SIG-M5 (cell line): ENCODE measurements around the gene UBR1.
"Not testable (repeated sequence)": the region's sequence is repeated elsewhere in the genome, so short reads cannot be mapped to it uniquely, and the experiment has no call there.

Source experiments
- DNase-seq: peaks from one replicate; lab custom pipeline; 2025; lab: John Stamatoyannopoulos, UW

The UBR1 gene

GRCh38 chr15:42971830-42972229 is 134.0 kb downstream of the UBR1 start:
- DNase-seq = no peak

- no peak for DNase-seq
Observed at GRCh38 chr15:42964476-42964875, 141.4 kb downstream of the UBR1 start.

GRCh38 chr15:42955518-42955917 is 150.3 kb downstream of the UBR1 start:
- no peak for DNase-seq

GRCh38 chr15:42954291-42954690 is 151.5 kb downstream of the UBR1 start:
- no peak for DNase-seq

GRCh38 chr15:42948898-42949297 is 156.9 kb downstream of the UBR1 start:
- DNase-seq = not testable (repeated sequence)

- DNase-seq = no peak
Observed at GRCh38 chr15:42940527-42940926, 165.3 kb downstream of the UBR1 start.

GRCh38 chr15:42939841-42940240 is 166.0 kb downstream of the UBR1 start:
- DNase-seq = no peak

GRCh38 chr15:42937143-42937542 is 168.7 kb downstream of the UBR1 start:
- no peak for DNase-seq

GRCh38 chr15:42933886-42934667 is 171.8 kb downstream of the UBR1 start:
- no peak for DNase-seq

- DNase-seq = no peak
Observed at GRCh38 chr15:42932833-42933515, 172.9 kb downstream of the UBR1 start.

- DNase-seq = no peak
Observed at GRCh38 chr15:42931702-42932486, 173.9 kb downstream of the UBR1 start.

- DNase-seq = no peak
Observed at GRCh38 chr15:42929306-42929848, 176.5 kb downstream of the UBR1 start.

GRCh38 chr15:42921342-42921731 is 184.5 kb downstream of the UBR1 start:
- no peak for DNase-seq

GRCh38 chr15:42920519-42921341 is 185.1 kb downstream of the UBR1 start, which contains the start of gene TTBK2:
Gene TTBK2 (minus strand): TSS chr15:42920778. CDS start chr15:42878617, 42,161 bp downstream.
- peak; percentile 76 for DNase-seq

GRCh38 chr15:42919799-42920518 is 185.9 kb downstream of the UBR1 start:
- DNase-seq = no peak

GRCh38 chr15:42919308-42919707 is 186.5 kb downstream of the UBR1 start:
- DNase-seq = no peak

GRCh38 chr15:42918047-42918446 is 187.8 kb downstream of the UBR1 start:
- DNase-seq = no peak

- DNase-seq = no peak
Observed at GRCh38 chr15:42915654-42916315, 190.1 kb downstream of the UBR1 start.

- no peak for DNase-seq
Observed at GRCh38 chr15:42914728-42915497, 190.9 kb downstream of the UBR1 start.
